Inflammatory macrophage (primary cell): ENCODE data around the gene THRAP3.

ENCODE experiments used
- DNase-seq, 2 donors: peaks; one replicate each; pipeline ENCODE4 v3.0.0-alpha.2; 2020 to 2022

Gene THRAP3

DNA sequence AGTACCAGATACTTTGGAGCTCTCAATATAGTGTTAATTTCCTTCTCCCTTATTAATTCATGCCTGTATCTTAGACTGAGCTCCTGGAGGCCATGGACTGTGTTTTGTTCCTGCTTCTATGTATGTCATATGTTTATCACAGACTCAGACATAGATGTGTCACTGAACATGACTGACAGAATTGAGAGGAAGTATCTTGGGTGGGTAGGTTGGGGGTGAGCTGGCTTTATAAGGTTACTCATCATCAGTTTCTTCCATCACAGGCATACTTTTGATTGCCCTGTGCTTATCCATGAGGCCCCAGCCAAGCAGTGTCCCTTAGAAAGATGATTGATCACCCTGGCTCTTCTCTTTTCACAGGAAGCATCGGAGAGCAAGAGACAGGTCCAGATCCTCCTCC lies 76.3 kb downstream of the THRAP3 start:
- peak; percentile 76 to 83 for DNase-seq

- DNase-seq: peak in 1 of 2 donors; percentile 41
These were observed 77.0 kb downstream of the THRAP3 start for GRCh38 chr1:36301220-36301619.

GRCh38 chr1:36303244-36303643 lies 79.0 kb downstream of the THRAP3 start:
- DNase-seq: no peak

DNA sequence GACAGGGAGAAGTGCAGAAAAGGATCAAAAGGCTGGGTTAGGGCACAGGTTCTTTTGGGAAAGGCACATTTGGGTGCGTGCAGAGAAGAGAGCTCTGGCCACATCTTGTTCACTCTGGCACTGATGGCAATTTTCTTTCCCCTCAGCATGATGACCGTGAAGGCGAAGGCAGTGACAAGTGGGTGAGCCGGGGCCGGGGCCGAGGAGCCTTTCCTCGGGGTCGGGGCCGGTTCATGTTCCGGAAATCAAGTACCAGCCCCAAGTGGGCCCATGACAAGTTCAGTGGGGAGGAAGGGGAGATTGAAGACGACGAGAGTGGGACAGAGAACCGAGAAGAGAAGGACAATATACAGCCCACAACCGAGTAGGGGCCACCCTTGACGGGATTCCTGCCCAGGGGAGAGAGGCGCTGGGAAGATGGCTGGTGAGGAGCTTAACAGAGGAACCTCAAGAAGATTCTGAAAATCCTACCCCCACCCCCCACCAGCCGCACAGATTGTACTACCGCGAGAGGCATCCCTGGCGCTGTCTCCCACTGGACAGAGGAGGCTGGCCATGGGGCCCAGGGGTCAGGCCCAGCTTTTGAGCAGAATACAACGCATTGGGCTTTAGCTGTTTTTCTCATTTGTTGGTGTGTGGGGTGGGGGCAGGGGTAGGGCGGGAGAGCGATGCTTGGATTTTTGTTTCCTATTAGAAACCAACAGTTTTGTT lies 79.6 kb downstream of the THRAP3 start:
- no peak for DNase-seq

- peak; percentile 84 to 91 for DNase-seq
These were observed 80.3 kb downstream of the THRAP3 start for GRCh38 chr1:36304521-36304920.

- DNase-seq: no peak
These were observed 81.0 kb downstream of the THRAP3 start for GRCh38 chr1:36304970-36305914.

- DNase-seq: no peak
These were observed 81.6 kb downstream of the THRAP3 start for GRCh38 chr1:36305915-36306209.

DNA sequence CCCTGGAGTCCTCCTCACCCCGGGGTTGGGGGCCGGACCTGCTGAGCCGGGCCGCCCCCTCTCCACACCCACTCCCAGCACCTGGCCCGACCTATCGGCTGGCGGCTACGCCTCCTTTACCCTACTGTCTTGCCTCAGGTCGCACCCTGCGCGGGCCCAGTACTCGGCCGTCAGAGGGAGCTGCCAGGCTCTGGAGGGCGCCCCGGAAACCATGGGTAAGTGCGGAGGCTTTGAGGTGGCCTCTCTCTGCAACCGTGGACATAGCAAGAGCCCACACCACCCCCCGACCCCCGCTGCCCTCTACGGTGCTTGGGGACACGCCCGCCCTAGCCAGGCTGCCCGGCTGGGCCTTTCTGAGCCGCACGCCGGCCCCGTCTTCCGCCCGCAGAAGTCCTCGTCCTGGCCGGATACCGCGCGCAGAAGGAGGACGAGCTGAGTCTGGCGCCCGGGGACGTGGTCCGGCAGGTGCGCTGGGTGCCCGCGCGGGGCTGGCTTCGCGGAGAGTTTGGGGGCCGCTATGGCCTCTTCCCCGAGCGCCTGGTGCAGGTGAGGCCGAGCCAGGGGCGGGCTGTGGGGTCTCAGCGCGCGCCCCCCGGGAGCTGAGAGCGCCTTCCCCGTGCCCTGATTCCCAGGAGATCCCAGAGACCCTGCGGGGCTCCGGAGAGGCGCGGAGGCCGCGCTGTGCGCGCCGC lies 82.1 kb downstream of the THRAP3 start, which contains the start of gene SH3D21:
SH3D21 (plus strand) TSS at position 159 of the 692 bp plus-strand sequence; CDS start at position 212, 53 bp downstream.
- peak in 1 of 2 donors; percentile 36 for DNase-seq

- peak; percentile 88 to 95 for DNase-seq
These were observed 82.7 kb downstream of the THRAP3 start for GRCh38 chr1:36306902-36307456.

DNA sequence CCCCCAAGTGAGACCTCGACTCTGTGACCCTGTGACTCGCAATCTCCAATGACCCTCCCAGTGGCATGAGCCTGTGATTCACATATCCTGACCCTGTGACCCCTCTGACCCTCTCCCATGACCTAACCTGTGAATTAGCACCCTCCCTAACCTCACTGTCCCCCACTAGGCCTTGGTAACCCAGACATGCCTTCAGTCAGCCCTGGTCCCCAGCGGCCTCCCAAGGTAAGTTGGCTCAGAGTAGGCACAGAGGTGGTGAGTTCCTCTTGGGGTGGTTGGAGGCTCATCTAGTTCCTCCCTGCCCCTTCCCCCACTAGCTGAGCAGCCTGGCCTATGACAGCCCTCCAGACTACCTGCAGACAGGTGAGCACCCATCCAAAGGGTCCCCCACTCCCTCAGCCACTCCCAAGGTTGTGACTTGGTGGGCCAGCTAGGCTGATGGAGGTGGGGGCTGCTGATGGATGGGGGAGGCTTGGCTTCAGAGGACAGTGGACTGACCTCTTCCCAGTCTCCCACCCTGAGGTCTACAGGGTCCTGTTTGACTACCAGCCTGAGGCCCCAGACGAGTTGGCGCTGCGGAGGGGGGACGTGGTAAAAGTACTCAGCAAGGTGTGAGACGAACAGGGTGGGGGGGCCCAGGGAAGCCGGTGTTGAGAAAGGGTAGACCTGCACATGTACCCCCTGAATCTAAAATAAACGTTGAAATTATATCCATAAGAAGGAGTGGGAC lies 83.5 kb downstream of the THRAP3 start:
- no peak for DNase-seq

- DNase-seq: no peak
These were observed 85.2 kb downstream of the THRAP3 start for GRCh38 chr1:36309397-36309796.

DNA sequence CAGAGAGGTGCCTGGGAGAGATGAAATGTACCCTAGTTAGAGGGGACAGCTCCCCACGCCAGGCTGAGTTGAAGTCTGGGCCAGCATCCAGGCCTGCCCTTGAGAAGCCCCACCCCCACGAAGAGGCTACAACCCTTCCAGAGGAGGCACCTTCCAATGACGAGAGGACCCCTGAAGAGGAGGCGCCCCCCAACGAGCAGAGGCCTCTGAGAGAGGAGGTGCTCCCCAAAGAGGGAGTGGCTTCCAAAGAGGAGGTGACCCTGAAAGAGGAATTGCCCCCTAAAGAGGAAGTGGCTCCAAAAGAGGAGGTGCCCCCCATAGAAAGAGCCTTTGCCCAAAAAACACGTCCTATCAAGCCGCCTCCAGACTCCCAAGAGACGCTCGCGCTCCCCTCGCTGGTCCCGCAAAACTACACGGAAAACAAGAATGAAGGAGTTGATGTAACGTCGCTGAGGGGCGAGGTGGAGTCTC lies 96.1 kb downstream of the THRAP3 start:
- peak; percentile 12 to 47 for DNase-seq

- DNase-seq: no peak
These were observed 96.5 kb downstream of the THRAP3 start for GRCh38 chr1:36320767-36321118.

DNA sequence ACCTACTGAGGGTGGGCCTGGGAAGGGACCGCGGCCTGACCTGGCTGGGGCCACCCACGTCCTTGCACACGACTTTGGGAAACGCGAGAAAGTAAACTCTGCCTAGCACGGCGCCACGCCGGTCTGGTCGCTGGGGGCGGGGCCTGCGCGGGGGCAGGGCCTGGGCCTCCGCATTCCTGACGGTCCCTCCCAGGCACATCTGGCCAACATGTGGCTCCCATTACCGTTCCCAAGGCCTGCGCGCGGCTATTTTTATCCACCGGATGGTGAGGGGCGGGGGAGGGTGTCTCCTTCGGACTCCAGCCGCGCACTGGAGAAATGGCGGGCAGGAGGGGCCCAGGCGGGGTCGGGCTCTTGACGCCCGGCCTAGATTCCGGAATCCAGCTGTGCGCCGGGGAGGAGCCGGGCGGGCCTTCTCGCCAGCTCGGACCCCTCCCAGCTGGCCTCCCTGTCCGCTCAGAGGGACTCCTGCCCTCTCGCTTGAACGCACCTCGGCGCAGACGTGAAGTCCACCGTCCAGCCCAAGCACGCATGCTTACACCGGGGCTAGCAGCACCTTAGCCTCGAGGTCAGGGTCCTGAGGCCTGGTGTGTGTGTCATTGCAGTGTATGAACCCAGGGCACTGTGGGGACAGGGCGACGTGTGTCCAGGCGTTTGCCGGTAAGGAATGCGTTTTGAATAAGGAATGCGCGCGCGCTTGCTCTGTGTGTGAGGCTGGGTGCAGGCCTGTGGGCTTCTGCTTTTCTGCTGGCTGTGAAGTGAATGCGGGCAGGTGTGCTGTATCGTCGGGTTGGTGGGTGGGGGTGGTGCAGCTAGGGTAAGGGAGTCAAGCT lies 97.1 kb downstream of the THRAP3 start:
- peak in 1 of 2 donors; percentile 41 for DNase-seq

DNA sequence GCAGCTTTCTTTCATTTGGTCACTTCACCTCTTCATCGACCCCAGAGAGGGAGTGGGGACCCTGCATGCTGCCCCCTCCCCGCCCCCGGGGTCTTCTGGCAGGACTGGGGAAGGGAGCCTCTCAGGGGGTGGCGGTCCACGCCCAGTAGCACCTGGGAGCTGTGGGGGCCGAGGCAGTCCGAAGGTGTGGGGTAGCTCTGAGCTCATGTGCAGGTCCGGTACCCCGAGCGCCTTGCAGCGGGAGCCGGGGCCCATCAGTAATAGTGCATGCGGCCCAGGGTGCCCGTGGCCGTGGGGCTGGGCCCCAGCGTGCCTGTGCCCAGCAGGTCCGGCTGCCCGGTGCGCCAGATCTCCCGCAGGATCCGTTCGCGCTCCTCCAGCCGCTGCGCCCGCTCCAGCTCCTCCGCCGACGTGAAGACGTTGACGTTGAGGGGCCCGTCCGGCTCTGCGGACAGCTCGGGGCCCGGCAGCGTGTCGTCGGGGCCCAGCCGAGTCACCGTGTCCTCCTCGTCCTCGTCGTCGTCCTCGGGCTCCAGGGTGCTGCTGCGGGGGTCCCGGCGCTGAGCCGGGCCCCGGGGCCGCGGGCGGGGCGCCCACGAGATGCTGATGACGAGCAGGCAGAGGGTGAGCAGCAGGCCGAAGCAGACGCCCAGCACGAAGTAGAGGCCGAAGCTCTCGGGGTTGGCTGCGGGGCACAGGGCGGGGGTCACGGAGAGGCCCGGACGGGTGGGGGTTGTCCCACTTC lies 98.0 kb downstream of the THRAP3 start:
- DNase-seq: no peak

DNA sequence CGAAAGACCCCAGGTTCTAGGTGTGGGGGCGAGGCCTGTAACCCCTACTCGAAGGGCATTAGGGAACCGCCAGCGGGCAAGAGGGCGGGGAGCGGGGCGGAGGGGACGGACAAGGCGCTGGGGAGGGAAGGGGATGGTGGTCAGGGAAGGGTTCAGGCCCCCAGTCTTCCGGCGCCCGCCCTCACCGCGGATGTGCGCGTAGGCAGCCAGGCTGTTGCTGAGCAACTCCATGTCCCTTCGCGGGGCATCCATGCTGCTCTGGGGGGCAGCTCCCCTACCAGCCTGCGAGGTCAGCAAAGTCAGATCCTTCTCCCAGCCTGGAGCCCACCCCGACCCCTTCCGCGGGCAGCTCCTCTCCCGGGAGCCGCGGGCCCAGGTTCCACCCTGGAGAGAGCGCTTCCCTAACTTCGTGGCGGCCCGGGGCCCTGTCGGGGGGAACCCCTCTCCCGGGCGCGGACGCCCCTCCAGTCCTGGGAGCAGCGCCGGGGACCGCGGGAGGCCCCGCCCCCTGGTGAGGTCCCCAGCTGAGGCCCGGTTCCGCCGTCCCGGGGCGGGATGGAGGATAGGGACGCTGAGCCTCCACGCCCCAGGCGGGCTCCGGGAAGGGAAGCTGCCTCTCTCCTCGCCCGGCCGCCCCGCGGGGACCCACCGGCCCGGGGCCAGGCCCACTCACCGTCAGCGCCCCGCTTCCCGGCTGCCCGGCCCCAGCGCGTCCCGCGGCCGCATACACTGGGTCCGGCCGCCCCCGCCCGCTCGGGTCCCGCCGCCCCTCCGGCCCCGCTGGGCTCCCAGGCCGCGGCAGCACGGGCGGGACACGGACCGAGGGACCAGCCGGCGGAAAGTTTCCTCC lies 98.8 kb downstream of the THRAP3 start:
- DNase-seq: no peak

GRCh38 chr1:36323636-36324352 lies 99.6 kb downstream of the THRAP3 start, which contains the start of gene EVA1B:
EVA1B (minus strand) TSS chr1:36323645; CDS start chr1:36323037, 608 bp downstream.
- peak; percentile 33 to 37 for DNase-seq

- no peak for DNase-seq
These were observed 100.1 kb downstream of the THRAP3 start for GRCh38 chr1:36324353-36324703.

GRCh38 chr1:36326499-36326898 lies 102.3 kb downstream of the THRAP3 start:
- DNase-seq: no peak
